ENCODE measurements around the gene SNRPA1. TPM values are rescaled to one million over a fixed set of nuclear protein-coding genes. Genes with fewer than 3 reads are reported as not detected.

The SNRPA1 gene
- total and polyA plus RNA-seq, 2 donors (not counting 1 experiment from before 2014, with no cell fraction given): 97.7 to 113 TPM

DNA sequence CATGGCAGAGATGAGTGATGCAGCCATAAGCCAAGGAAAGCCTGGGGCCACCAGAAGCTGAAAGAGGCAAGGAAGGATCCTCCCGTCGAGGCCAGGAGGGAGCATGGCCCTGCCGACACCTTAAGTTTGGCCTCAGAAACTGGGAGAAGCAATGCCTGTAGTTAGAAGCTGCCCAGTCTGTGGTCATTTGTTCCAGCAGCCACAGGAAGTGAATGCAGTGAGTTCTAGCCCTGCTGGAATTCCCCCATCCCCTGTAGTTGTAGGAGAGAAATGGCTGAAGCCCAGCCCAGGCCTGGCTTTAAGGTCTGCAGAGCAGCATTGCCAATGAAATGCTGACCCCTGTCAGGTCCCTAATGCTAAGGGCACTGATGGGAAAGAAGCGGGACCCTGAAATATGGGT, 31.0 kb downstream of the SNRPA1 start:
- ChIA-PET CTCF (interaction anchor here (1.1 to 1.6 kb wide), 2 partner anchors 12 to 21 kb away, joined by 3 to 5 read pairs; partner anchors contain the start of gene CHSY1), POLR2A (no interaction called here)
- Mint-ChIP-seq H3K27ac (no peak overlapping the region), H3K4me1 (no peaks in the 10 kb centered on the region), H3K27me3 (peaks cover 5% of the 10 kb centered on the region), H3K4me3 (no peak overlapping the region), H3K9me3 (ENCODE audit: insufficient read depth) (no peaks in the 10 kb centered on the region)
- Histone ChIP-seq H3K79me2 (ENCODE audit: control insufficient read depth, insufficient read depth, low read length) (no peaks in the 10 kb centered on the region), H3K36me3 (replicated peaks in 1 of 2; ENCODE audit: control extremely low read depth in 1 of 2, control insufficient read depth in 1 of 2, extremely low read depth in 1 of 2, insufficient read depth in 2 of 2, low read length in 1 of 2) (no peaks in the 10 kb centered on the region), H3K4me2 (replicated peaks; ENCODE audit: low read depth, low read length, poor library complexity, severe bottlenecking) (no peak overlapping the region), H3K4me3 (ENCODE audit: control extremely low read depth in 1 of 5, extremely low read depth in 1 of 5, insufficient read depth in 1 of 5, low read depth in 2 of 5, low read length in 4 of 5) (no peak overlapping the region), H2AFZ (ENCODE audit: insufficient read depth, low read depth, low read length, poor library complexity, severe bottlenecking) (no peak overlapping the region), H3K9ac (ENCODE audit: low read length) (no peak overlapping the region), H3K9me3 (ENCODE audit: control extremely low read depth in 1 of 3, control insufficient read depth in 2 of 3, insufficient read depth in 1 of 3, low read length in 2 of 3) (no peaks in the 10 kb centered on the region), H3K27ac (ENCODE audit: low read length in 2 of 2) (no peak overlapping the region), H3K4me1 (ENCODE audit: control insufficient read depth in 2 of 2, insufficient read depth in 2 of 2, low read length in 2 of 2) (no peaks in the 10 kb centered on the region), H4K20me1 (ENCODE audit: control insufficient read depth, insufficient read depth, low read length, poor library complexity, severe bottlenecking) (no peaks in the 10 kb centered on the region), H3K27me3 (replicated peaks in 1 of 4; ENCODE audit: control extremely low read depth in 1 of 4, control insufficient read depth in 3 of 4, insufficient read depth in 4 of 4, low read length in 3 of 4) (peaks cover 0 to 5% (median 0%) of the 10 kb centered on the region in 4 experiments)
- WGBS (ENCODE audit: insufficient coverage): 100% methylated on average over 3 of the region's 4 CpGs
- no peak for DNase-seq
- no peak for ATAC-seq (ENCODE audit: low read depth)
- intact Hi-C loops (cut with micrococcal nuclease): no loop called here
- no peak for TF ChIP-seq EZH2 (IDR thresholded peaks at IDR 0.05; ENCODE audit: borderline replicate concordance, insufficient read depth, low read depth, low read length, poor library complexity, severe bottlenecking)
- TF ChIP-seq, protein P1, sequence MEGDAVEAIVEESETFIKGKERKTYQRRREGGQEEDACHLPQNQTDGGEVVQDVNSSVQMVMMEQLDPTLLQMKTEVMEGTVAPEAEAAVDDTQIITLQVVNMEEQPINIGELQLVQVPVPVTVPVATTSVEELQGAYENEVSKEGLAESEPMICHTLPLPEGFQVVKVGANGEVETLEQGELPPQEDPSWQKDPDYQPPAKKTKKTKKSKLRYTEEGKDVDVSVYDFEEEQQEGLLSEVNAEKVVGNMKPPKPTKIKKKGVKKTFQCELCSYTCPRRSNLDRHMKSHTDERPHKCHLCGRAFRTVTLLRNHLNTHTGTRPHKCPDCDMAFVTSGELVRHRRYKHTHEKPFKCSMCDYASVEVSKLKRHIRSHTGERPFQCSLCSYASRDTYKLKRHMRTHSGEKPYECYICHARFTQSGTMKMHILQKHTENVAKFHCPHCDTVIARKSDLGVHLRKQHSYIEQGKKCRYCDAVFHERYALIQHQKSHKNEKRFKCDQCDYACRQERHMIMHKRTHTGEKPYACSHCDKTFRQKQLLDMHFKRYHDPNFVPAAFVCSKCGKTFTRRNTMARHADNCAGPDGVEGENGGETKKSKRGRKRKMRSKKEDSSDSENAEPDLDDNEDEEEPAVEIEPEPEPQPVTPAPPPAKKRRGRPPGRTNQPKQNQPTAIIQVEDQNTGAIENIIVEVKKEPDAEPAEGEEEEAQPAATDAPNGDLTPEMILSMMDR (IDR thresholded peaks at IDR 0.05): no peak

GRCh38 chr15:101262551-101262950, 32.5 kb downstream of the SNRPA1 start:
- WGBS (ENCODE audit: insufficient coverage): no CpG with 5 or more reads among the region's 4 CpGs
- Histone ChIP-seq H2AFZ (ENCODE audit: insufficient read depth, low read depth, low read length, poor library complexity, severe bottlenecking) (no peak overlapping the region), H4K20me1 (ENCODE audit: control insufficient read depth, insufficient read depth, low read length, poor library complexity, severe bottlenecking) (no peaks in the 10 kb centered on the region), H3K4me1 (ENCODE audit: control insufficient read depth in 2 of 2, insufficient read depth in 2 of 2, low read length in 2 of 2) (no peaks in the 10 kb centered on the region), H3K36me3 (replicated peaks in 1 of 2; ENCODE audit: control extremely low read depth in 1 of 2, control insufficient read depth in 1 of 2, extremely low read depth in 1 of 2, insufficient read depth in 2 of 2, low read length in 1 of 2) (no peaks in the 10 kb centered on the region), H3K79me2 (ENCODE audit: control insufficient read depth, insufficient read depth, low read length) (no peaks in the 10 kb centered on the region), H3K9me3 (ENCODE audit: control extremely low read depth in 1 of 3, control insufficient read depth in 2 of 3, insufficient read depth in 1 of 3, low read length in 2 of 3) (no peaks in the 10 kb centered on the region), H3K27ac (ENCODE audit: low read length in 2 of 2) (no peak overlapping the region), H3K4me3 (ENCODE audit: control extremely low read depth in 1 of 5, extremely low read depth in 1 of 5, insufficient read depth in 1 of 5, low read depth in 2 of 5, low read length in 4 of 5) (no peak overlapping the region), H3K27me3 (replicated peaks in 1 of 4; ENCODE audit: control extremely low read depth in 1 of 4, control insufficient read depth in 3 of 4, insufficient read depth in 4 of 4, low read length in 3 of 4) (peaks cover 0 to 11% (median 3%) of the 10 kb centered on the region in 4 experiments), H3K4me2 (replicated peaks; ENCODE audit: low read depth, low read length, poor library complexity, severe bottlenecking) (no peak overlapping the region), H3K9ac (ENCODE audit: low read length) (no peak overlapping the region)
- ChIA-PET CTCF (interaction anchor here (1.0 to 4.0 kb wide), 4 partner anchors 11 to 247 kb away, joined by 3 to 21 read pairs (median 9); partner anchors contain the start of gene CHSY1), POLR2A (no interaction called here)
- no peak for ATAC-seq (ENCODE audit: low read depth)
- intact Hi-C loops (cut with micrococcal nuclease): no loop called here
- Mint-ChIP-seq H3K4me3 (no peak overlapping the region), H3K27me3 (peaks cover 9% of the 10 kb centered on the region), H3K4me1 (no peaks in the 10 kb centered on the region), H3K27ac (no peak overlapping the region), H3K9me3 (ENCODE audit: insufficient read depth) (no peaks in the 10 kb centered on the region)
- no peak for DNase-seq
- no peak for TF ChIP-seq EZH2 (IDR thresholded peaks at IDR 0.05; ENCODE audit: borderline replicate concordance, insufficient read depth, low read depth, low read length, poor library complexity, severe bottlenecking)
- TF ChIP-seq, protein P1 (IDR thresholded peaks at IDR 0.05): no peak

All from B cell (primary cell).